H1 (cell line): ENCODE data around the gene CAPN15. TPM values are rescaled to one million over a fixed set of nuclear protein-coding genes. Genes with fewer than 3 reads are reported as not detected.
"Not testable (repeated sequence)": the region's sequence is repeated elsewhere in the genome, so short reads cannot be mapped to it uniquely, and the experiment has no call there.

ENCODE experiments used
- CTCF ChIA-PET: fragments of 300-600 bp; sonication (Branson Sonifier 250); formaldehyde crosslinking; loops from one replicate; lab custom pipeline; 2021; ENCODE audit not compliant: partially characterized antibody; lab: Charles Lee
- POLR2A ChIA-PET: fragments of 300-600 bp; sonication (Branson Sonifier 250); formaldehyde crosslinking; loops from one replicate; lab custom pipeline; 2021; ENCODE audit warnings: inconsistent platforms; ENCODE audit not compliant: partially characterized antibody; lab: Charles Lee
- DNase-seq, 2 experiments: peaks; one replicate each; pipeline versions ENCODE4 v3.0.0 to v3.0.0-alpha.2; 2010 to 2022; ENCODE audit warnings: low spot score in 2 of 2, low read depth in 1 of 2, mixed read lengths in 1 of 2
- FAIRE-seq: peaks from 2 replicates; lab custom pipeline; 2011; peaks lifted over from hg19 to GRCh38; lab: Jason Lieb, UNC
- H2AFZ ChIP-seq: 2 replicates; pipeline ENCODE4 v1.8.1; 2012; ENCODE audit warnings: low read length, inconsistent platforms
- H2AK5ac ChIP-seq: 2 replicates; pipeline ENCODE4 v1.6.1; 2013; ENCODE audit warnings: low read depth, low read length
- H2BK120ac ChIP-seq: replicated peaks from 2 replicates; pipeline ENCODE3; 2013; ENCODE audit warnings: low read depth, low read length, inconsistent platforms
- H2BK12ac ChIP-seq: 2 replicates; pipeline ENCODE4 v1.6.1; 2013; ENCODE audit warnings: low read depth, low read length
- H2BK15ac ChIP-seq: 2 replicates; pipeline ENCODE4 v1.6.1; 2013; ENCODE audit warnings: low read length
- H2BK20ac ChIP-seq: 2 replicates; pipeline ENCODE4 v1.6.1; 2013; ENCODE audit warnings: low read length
- H2BK5ac ChIP-seq: 2 replicates; pipeline ENCODE4 v1.6.1; 2013; ENCODE audit warnings: low read depth, low read length
- H3K14ac ChIP-seq: 2 replicates; pipeline ENCODE4 v1.6.1; 2013; ENCODE audit warnings: inconsistent platforms; ENCODE audit not compliant: insufficient read length
- H3K18ac ChIP-seq: 2 replicates; pipeline ENCODE4 v1.6.1; 2013; ENCODE audit warnings: low read length; ENCODE audit errors: extremely low read depth
- H3K23ac ChIP-seq: 2 replicates; pipeline ENCODE4 v1.6.1; 2013; ENCODE audit warnings: inconsistent platforms; ENCODE audit not compliant: insufficient read length
- H3K23me2 ChIP-seq: 2 replicates; pipeline ENCODE4 v1.6.1; 2013; ENCODE audit warnings: low read depth, low read length
- H3K27ac ChIP-seq: 2 replicates; pipeline ENCODE4 v1.6.1; 2011; ENCODE audit warnings: low read depth, low read length, inconsistent platforms
- H3K27me3 ChIP-seq, 4 experiments: replicated peaks in 1 of 4; 1 replicate in 1 of 4; 2 replicates in 3 of 4; pipeline versions ENCODE4 v1.6.1 to v1.8.1; 2011 to 2013; ENCODE audit warnings: low read length in 3 of 4, mild to moderate bottlenecking in 3 of 4, inconsistent platforms in 2 of 4, mixed read lengths in 2 of 4, moderate library complexity in 1 of 4; ENCODE audit not compliant: control insufficient read depth in 3 of 4, insufficient read depth in 3 of 4; ENCODE audit errors: extremely low read depth in 1 of 4
- H3K36me3 ChIP-seq, 4 experiments: 2 replicates each; pipeline versions ENCODE4 v1.6.1 to v1.8.1; 2011 to 2013; ENCODE audit warnings: mild to moderate bottlenecking in 4 of 4, low read length in 3 of 4, moderate library complexity in 2 of 4, control low read depth in 1 of 4, inconsistent platforms in 1 of 4; ENCODE audit not compliant: insufficient read depth in 4 of 4, control insufficient read depth in 2 of 4
- H3K4ac ChIP-seq: replicated peaks from 2 replicates; pipeline ENCODE3; 2013; ENCODE audit warnings: low read length, low read depth, mixed read lengths, inconsistent platforms; ENCODE audit not compliant: insufficient read length
- H3K4me1 ChIP-seq, 4 experiments: replicated peaks in 1 of 4; 1 replicate in 1 of 4; 2 replicates in 3 of 4; pipeline versions ENCODE4 v1.6.1 to v1.8.1; 2011 to 2013; ENCODE audit warnings: low read length in 3 of 4, inconsistent platforms in 2 of 4, mixed read lengths in 1 of 4; ENCODE audit not compliant: insufficient read depth in 4 of 4, control insufficient read depth in 3 of 4
- H3K4me2 ChIP-seq, 2 experiments: 2 replicates each; pipeline versions ENCODE4 v1.6.1 to v1.8.1; 2011 to 2013; ENCODE audit warnings: low read depth in 2 of 2, low read length in 2 of 2, control low read depth in 1 of 2, inconsistent platforms in 1 of 2, mild to moderate bottlenecking in 1 of 2; ENCODE audit not compliant: insufficient read depth in 1 of 2
- H3K4me3 ChIP-seq, 4 experiments: fragments of 200-600, 300-600 bp in 1 of 4; sonication (generic), shearing (Covaris generic), sonication (Bioruptor Twin) in 1 of 4; 2 replicates each; pipeline versions ENCODE4 v1.5.1 to v1.8.1; 2011 to 2016; ENCODE audit warnings: low read length in 4 of 4, low read depth in 3 of 4, control low read depth in 2 of 4, inconsistent platforms in 2 of 4, mild to moderate bottlenecking in 2 of 4, mixed read lengths in 1 of 4, moderate library complexity in 1 of 4; ENCODE audit not compliant: insufficient read depth in 2 of 4; ENCODE audit errors: extremely low read depth in 1 of 4
- H3K56ac ChIP-seq: replicated peaks from 2 replicates; pipeline ENCODE3; 2013; ENCODE audit warnings: low read depth, mild to moderate bottlenecking, mixed read lengths, low read length, inconsistent platforms; ENCODE audit not compliant: insufficient read length
- H3K79me1 ChIP-seq: 2 replicates; pipeline ENCODE4 v1.6.1; 2013; ENCODE audit warnings: low read depth, low read length, control low read depth
- H3K79me2 ChIP-seq, 2 experiments: 2 replicates each; pipeline versions ENCODE4 v1.6.1 to v1.8.1; 2012 to 2013; ENCODE audit warnings: low read length in 2 of 2, mild to moderate bottlenecking in 2 of 2, inconsistent platforms in 1 of 2; ENCODE audit not compliant: insufficient read depth in 2 of 2, control insufficient read depth in 1 of 2
- H3K9ac ChIP-seq, 4 experiments: replicated peaks in 1 of 4; 1 replicate in 1 of 4; 2 replicates in 3 of 4; pipeline versions ENCODE4 v1.6.1 to v1.8.1; 2011 to 2013; ENCODE audit warnings: low read depth in 3 of 4, low read length in 3 of 4, control low read depth in 2 of 4, mild to moderate bottlenecking in 2 of 4, moderate library complexity in 2 of 4, inconsistent platforms in 1 of 4; ENCODE audit errors: extremely low read depth in 1 of 4
- H3K9me3 ChIP-seq, 2 experiments: 2 replicates each; pipeline versions ENCODE4 v1.6.1 to v1.8.1; 2012 to 2013; ENCODE audit warnings: mild to moderate bottlenecking in 2 of 2, moderate library complexity in 2 of 2, control low read depth in 1 of 2, inconsistent platforms in 1 of 2, low read depth in 1 of 2, low read length in 1 of 2, mixed read lengths in 1 of 2; ENCODE audit not compliant: insufficient read depth in 2 of 2
- H4K20me1 ChIP-seq, 2 experiments: replicated peaks in 1 of 2; 2 replicates each; pipeline versions ENCODE3 to v1.8.1; 2011 to 2013; ENCODE audit warnings: inconsistent platforms in 2 of 2, low read length in 2 of 2, mild to moderate bottlenecking in 1 of 2; ENCODE audit not compliant: insufficient read depth in 2 of 2, control insufficient read depth in 1 of 2
- H4K5ac ChIP-seq: 2 replicates; pipeline ENCODE4 v1.6.1; 2013; ENCODE audit warnings: low read length, low read depth, mixed read lengths, inconsistent platforms; ENCODE audit not compliant: insufficient read length
- H4K8ac ChIP-seq: 2 replicates; pipeline ENCODE4 v1.8.0; 2013; ENCODE audit warnings: mild to moderate bottlenecking, moderate library complexity, low read length, inconsistent platforms; ENCODE audit not compliant: insufficient read depth; ENCODE audit errors: extremely low read depth
- H4K91ac ChIP-seq: replicated peaks from 2 replicates; pipeline ENCODE3; 2013; ENCODE audit warnings: low read length, mixed read lengths, inconsistent platforms; ENCODE audit not compliant: insufficient read length
- WGBS, 2 experiments: shearing (Covaris generic) in 1 of 2; methylation state at CpG; one replicate each; pipeline versions ENCODE4 v1.1.6 to v1.1.7; 2013 to 2015; ENCODE audit warnings: low lambda C conversion rate in 2 of 2, mixed read lengths in 2 of 2, inconsistent platforms in 1 of 2, low coverage in 1 of 2, missing lambda C conversion rate in 1 of 2; ENCODE audit not compliant: insufficient replicate concordance in 2 of 2, insufficient coverage in 1 of 2, insufficient read length in 1 of 2; ENCODE audit errors: extremely low coverage in 1 of 2, missing lambda C conversion rate in 1 of 2; 5-methylcytosine and 5-hydroxymethylcytosine counted together
- polyA plus RNA-seq, 7 experiments: library from polyadenylated mRNA; depleted of rRNA in 3 of 7; stranded (reverse) in 5 of 7; unstranded in 2 of 7; fragments of >200 nt in 5 of 7; fragments of 200-250 nt in 2 of 7; gene quantifications; 1 replicate in 5 of 7; 2 replicates in 1 of 7; 4 replicates in 1 of 7; pipeline versions ENCODE4 v1.2.1 to v1.2.3, GENCODE V29; 2011 to 2013; ENCODE audit warnings: missing spikeins in 2 of 7, mixed read lengths in 2 of 7
- total RNA-seq: library from RNA; stranded (reverse); fragmentation: NEBNext Ultra II Directional; extraction: Animal tissue kit (Norgen Biotek cat#: 25700); gene quantifications from 2 replicates; pipeline ENCODE4 v1.2.1, GENCODE V29; 2021

Gene CAPN15
- total and polyA plus RNA-seq, 2 of the 8 experiments (the other 6 are each of a cell fraction or from before 2014, with no cell fraction given), result 38.9 to 76.9 TPM

- H4K5ac ChIP-seq, H3K79me2 ChIP-seq, CTCF ChIA-PET, H2BK15ac ChIP-seq, H2BK12ac ChIP-seq, H3K27me3 ChIP-seq, FAIRE-seq, H4K8ac ChIP-seq, H2BK20ac ChIP-seq, H2AFZ ChIP-seq, H3K79me1 ChIP-seq, H3K4ac ChIP-seq, H3K36me3 ChIP-seq, H3K4me1 ChIP-seq, H3K23ac ChIP-seq, H3K18ac ChIP-seq, H3K23me2 ChIP-seq, H2BK5ac ChIP-seq, H4K91ac ChIP-seq, H2BK120ac ChIP-seq, H3K27ac ChIP-seq, DNase-seq, H3K14ac ChIP-seq, H3K4me2 ChIP-seq, H3K4me3 ChIP-seq, H3K56ac ChIP-seq, H2AK5ac ChIP-seq, H3K9me3 ChIP-seq, H3K9ac ChIP-seq, H4K20me1 ChIP-seq: not testable (repeated sequence)
- POLR2A ChIA-PET, result interaction anchor here (2.0 kb wide), 1 partner anchor 12 kb away, joined by 5 read pairs; no protein-coding TSS in a partner anchor
- WGBS, 2 experiments, result 94% methylated on average over 14 of the region's 14 CpGs; no CpG with 5 or more reads in 1 of the 2 experiments
Observed at GRCh38 chr16:507527-507926, 20.0 kb upstream of the CAPN15 start.
